Measurements from ENCODE around the gene PLP2.

Gene PLP2

GRCh38 chrX:49186125-49187027 lies 14.7 kb downstream of the PLP2 start, which contains the start of gene PRICKLE3:
Gene PRICKLE3 (minus strand): TSS chrX:49186373. CDS start chrX:49186297, 76 bp downstream.
- peak; percentile 69 for DNase-seq

GRCh38 chrX:49187028-49187394 lies 15.3 kb downstream of the PLP2 start:
- no peak for DNase-seq

- no peak for DNase-seq
Measured at GRCh38 chrX:49187526-49187925, 15.8 kb downstream of the PLP2 start.

DNA sequence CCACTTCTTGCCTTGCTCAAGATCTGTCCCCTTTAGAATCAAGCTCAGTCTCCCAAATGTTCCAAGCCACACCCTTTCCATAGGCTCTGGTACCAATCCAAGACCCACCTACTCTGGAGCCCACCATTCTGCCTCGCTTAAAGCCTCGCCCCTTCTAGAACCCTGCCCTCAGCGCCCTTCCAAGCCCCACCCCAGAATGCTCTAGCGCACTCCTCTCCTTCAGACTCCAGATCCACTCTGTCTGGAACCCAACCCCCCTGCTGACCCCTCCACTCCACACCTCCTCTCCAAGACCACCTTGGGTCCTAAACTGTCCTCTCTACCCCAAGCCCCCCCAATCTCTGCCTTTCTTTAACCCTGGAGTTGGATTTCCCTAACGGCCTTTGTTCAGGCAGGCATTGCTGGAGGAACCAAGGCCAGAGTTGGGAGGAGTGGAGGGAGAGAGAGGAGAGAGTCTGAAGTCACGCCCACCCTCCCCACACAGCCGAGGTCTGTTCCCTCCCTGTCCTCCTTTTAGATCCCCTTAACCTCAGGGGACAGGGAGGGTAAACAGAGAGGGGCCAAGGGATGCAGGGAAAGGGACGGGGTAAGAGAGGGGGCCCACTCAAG lies 16.9 kb downstream of the PLP2 start:
- DNase-seq: no peak

- DNase-seq: no peak
Measured at GRCh38 chrX:49189606-49190005, 17.9 kb downstream of the PLP2 start.

DNA sequence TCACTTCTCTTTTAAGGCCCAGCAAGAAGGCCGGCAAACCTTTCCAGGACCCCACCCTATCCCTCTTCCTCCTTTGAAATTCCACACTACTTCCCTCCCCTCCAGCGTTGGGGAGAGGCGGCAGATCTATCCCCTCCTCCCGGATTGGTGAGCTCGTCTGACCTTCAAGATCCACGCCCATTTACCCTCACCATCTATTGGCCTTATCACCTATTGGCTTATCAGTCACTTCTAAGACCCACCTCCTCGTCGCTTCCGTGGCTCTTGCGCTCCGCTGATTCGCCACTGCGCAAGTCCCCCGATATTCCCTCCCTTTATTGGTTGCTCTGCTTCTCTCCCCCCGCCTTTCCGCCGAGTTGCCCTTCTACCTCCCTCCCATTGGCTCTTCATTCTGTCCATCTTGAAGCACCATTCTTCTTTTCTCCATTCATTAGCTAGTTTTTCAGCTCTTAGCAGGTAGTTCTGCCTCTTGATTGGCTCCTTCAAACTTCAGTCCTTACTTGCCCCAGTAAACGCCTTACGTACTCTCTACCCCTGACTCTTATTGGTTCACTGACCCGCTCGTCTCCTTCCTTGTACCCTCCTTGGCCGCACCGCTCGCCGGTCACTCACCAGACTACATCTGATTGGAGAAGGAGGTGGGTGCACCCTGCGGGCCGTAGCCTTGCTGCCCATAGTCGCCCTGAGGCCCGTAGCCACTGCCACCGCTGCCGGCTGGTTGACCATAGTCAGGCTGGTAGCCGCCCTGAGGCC lies 19.3 kb downstream of the PLP2 start:
- DNase-seq: peak; percentile 99

DNA sequence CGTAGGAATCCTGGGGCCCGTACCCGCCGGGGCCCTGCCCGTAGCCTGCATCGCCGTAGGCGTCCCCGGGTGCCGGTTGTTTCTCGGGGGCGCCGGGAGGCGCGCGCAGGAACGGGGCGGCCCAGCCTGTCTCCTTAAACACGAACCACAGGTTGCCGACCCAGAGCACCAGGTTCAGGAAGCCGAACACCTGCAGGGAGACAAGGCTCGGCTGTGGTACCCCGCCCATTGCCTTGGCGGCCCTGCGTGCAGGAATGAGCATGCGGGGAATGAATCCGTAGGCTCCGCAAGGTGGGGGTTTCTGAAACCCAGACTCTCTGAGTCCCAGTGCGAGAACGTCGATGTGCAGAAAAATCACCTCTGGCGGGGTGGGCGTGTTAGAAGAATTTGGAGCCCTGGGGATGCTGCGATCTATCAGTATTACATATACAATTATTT lies 19.9 kb downstream of the PLP2 start:
- DNase-seq: no peak

DNA sequence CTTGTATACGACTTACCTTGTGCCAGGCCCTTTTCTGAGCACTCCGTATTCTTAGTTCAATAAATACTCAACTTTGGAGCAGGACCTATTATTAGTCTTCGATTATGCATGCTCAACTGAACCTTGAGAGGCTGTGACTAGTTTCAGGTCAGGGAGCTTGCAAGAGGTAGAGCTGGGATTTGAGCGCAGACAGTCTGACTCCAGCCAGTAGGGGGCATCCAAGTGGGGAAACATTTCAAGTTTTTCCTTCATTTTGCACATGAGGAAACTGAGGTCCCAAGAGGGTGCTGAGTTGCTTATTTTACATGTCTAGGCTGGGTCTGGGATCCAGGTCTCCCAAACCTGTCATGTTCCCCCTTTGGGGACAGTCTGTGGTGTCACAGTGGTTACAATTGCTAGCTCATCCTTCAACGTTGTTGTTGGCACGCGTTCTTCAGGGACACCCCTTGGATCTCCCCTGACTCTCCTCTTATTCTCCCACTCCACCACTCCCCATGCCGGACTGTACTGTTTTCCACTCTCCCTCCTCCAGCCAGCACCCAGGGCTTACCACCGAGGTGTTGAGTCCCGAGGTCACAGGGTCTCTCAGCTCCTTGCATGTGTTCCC lies 21.1 kb downstream of the PLP2 start:
- no peak for DNase-seq

- no peak for DNase-seq
Measured at GRCh38 chrX:49193542-49193964, 21.9 kb downstream of the PLP2 start.

DNA sequence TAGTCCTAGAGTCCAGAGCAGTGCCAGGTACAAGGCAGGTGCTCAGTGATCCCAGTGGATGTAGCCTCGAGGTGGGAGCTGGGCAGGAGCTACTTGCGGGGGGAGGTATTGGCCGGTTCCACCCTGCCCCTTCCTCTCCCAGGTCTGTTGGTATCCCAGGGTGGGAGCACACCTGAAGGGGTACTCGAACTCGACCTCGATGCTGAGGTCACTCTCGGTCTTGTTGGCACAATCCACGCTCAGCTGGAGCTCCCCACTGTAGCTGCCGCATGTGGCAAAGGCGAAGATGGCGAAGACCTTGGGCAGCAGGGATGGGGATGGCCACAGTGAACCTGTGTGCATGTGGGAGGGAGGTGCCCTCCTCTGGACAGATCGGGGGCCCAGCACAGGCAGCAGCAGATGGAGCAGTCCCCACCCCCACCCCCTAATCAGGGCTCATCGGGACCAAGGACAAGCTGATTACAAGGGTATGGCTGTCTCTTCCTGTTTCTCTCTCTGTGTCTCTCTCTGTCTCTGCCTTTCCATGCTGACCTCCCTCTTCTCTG lies 25.9 kb downstream of the PLP2 start:
- no peak for DNase-seq

- no peak for DNase-seq
Measured at GRCh38 chrX:49198540-49199314, 27.0 kb downstream of the PLP2 start.

- no peak for DNase-seq
Measured at GRCh38 chrX:49199315-49199595, 27.6 kb downstream of the PLP2 start.

DNA sequence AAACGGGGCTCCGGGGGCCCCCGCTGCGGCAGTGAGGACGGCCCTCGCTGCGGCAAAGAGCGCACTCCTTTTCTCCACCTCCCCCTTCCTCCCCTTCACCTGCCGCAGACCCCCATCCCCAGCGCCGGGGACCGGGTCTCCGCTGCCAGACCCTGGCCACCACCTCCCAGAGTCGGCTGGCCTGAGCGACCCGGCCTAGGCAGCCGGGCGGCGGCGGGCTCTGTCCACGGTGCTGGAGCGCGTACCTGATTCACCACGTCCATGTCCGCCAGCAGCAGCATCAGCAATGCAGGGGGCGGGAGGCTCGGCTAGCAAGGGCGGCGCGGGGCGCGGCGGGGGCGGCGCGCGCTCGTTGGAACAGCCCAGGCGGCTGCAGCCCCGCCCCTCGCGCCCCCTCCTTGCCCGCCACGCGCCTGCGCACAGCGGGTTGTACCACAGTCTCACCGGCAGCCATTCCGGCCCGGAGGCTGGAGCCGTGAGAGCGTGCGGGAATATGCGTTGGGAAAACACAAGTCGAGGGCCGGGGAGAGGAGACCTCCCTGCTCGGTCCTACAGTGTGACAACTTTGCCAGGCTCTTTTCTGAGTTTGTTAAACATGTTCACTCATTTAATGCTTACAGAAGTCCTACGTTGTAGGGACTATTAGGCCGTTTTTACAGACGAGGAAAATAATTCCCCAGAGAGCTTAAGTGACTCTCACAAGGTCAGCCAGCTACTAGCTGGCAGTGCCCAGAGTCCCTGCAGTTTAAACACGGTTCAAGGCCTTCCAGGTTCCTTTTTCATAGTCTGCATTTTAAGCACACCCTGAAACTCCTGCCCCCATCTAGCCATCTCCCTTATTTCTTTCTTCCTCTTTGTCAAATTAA lies 28.4 kb downstream of the PLP2 start, which contains the start of gene SYP:
SYP (minus strand) TSS at position 288 of the 866 bp plus-strand sequence; CDS start at position 281, 7 bp downstream.
- peak; percentile 87 for DNase-seq

- DNase-seq: no peak
Measured at GRCh38 chrX:49202022-49202421, 30.3 kb downstream of the PLP2 start.

DNA sequence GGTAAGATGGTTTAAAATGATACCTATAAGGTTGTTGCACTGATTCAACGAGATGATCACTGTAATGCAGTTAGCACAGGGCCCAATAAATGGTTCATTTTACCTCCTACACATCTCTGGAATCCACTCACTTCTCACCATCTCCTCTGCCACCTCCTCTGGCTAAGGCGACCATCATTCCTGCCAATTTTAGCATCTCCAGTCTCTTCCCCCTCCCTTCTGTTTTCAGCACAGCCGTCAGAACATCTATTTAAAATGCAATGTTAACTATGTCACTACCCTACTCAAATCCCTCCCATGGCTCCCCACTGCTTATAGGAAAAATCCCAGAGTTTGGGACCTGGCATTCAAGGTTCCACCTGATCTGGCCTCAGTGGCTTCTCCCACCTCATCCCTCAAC lies 31.8 kb downstream of the PLP2 start:
- DNase-seq: no peak

DNA sequence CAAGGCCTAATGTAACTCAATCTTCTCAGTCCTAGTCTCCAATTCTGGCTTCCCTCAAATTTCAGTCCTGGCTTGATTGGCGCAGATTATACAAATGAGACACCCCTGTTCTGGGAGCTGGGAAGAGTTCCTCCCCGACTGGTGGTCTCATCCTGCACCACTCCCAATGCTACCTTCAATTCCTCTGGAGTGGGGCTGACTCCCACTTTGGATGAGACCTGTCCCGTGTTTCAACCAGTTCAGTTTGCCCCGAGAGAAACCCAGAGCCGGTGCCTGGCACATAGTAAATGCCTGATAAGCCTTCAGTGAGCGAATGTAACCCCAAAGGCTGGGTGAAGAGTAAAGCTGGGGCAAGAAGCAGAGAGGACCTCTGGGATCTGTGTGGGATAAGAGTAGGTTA lies 32.3 kb downstream of the PLP2 start:
- no peak for DNase-seq

DNA sequence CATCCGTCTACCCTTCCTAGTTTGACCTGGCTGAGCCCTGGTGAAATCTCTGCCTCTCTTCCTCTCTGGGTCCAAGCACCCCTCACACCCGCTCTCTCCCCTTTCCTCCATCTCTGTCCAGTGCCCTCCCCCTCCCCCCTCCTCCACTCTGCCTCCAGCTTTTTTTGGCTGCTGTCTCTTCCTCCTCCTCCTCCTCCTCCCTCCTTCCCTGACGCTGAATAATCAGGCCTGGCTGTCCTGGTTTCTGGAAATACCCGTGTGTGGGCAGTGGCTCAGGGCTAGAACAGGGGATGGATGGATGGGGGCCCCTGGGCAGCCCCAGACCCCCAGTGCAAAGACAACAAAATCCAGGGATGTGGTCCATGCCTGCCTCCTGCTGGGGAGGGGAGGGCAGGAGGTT lies 33.0 kb downstream of the PLP2 start:
- no peak for DNase-seq

DNA sequence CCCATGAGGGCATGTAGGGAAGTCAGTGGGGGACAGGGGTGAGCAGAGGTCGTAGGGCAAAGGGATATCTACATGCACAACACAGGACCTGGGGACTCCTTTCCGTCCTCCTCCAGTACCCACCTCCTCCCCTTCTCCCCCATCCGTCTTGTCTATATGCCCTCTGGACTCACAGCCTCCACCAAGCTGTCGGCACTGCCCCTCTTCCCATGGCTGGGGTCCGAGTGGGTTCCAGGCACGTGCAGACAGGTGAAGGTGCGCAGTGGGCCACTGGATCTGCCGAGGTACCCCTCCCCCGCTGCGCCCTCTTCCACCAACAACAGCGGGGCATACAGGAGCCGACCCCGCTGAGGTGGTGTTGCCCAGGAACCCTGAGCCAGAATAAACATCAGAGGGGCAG lies 33.7 kb downstream of the PLP2 start:
- DNase-seq: no peak

- DNase-seq: no peak
Measured at GRCh38 chrX:49206543-49206942, 34.8 kb downstream of the PLP2 start.

DNA sequence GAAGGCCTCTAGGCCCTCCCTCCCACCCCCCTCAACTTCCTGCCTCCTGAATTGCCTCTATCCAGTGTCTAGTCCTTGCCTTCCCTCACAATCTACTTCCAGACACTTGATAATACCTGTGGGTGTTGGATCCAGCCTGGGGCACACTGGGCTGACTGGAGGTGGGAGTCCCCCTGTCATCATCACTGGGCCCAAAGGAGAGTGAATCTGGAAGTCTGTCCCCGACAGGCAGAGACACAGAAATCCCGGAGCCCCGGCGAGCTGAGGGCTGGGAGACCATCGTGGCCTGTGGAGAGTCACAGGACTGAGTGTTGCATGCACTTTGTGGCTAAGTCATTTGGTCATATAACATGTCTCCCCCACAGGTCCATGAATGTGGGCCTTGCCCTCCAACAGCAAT lies 36.7 kb downstream of the PLP2 start:
- no peak for DNase-seq
